HepG2 (cell line): ENCODE data around the gene OR2AJ1.

ENCODE experiments used
- ATAD3A ChIP-seq: sonication (generic); formaldehyde crosslinking; IDR thresholded peaks from 2 replicates; pipeline ENCODE4 v1.4.0; 2020; ENCODE audit warnings: missing genetic modification reagents
- CTCF ChIP-seq: sonication (generic); formaldehyde crosslinking; IDR thresholded peaks from 2 replicates; pipeline ENCODE4 v1.5.0; 2020; ENCODE audit warnings: mild to moderate bottlenecking, missing genetic modification reagents, moderate library complexity
- ELF3 ChIP-seq: IDR thresholded peaks from 2 replicates; pipeline ENCODE4 v1.6.1; 2016; ENCODE audit warnings: missing genetic modification reagents, missing compliant biosample characterization
- EP300 ChIP-seq, 3 experiments: sonication (generic) in 1 of 3; formaldehyde crosslinking in 1 of 3; IDR thresholded peaks; 2 replicates each; pipeline versions ENCODE4 v1.5.1 to v1.6.1; 2011 to 2020; ENCODE audit warnings: low read depth in 2 of 3, low read length in 2 of 3, borderline replicate concordance in 1 of 3, improper control_type of control experiment in 1 of 3, mild to moderate bottlenecking in 1 of 3, missing genetic modification reagents in 1 of 3, moderate library complexity in 1 of 3
- FOXM1 ChIP-seq: sonication (generic); formaldehyde crosslinking; IDR thresholded peaks from 2 replicates; pipeline ENCODE4 v1.5.0; 2020; ENCODE audit warnings: missing genetic modification reagents
- HCFC1 ChIP-seq: fragments of 150-350 bp; IDR thresholded peaks from 2 replicates; pipeline ENCODE4 v1.6.1; 2014; ENCODE audit warnings: low read depth, low read length
- KDM4B ChIP-seq: sonication (generic); formaldehyde crosslinking; IDR thresholded peaks from 2 replicates; pipeline ENCODE4 v1.4.0; 2020; ENCODE audit warnings: missing genetic modification reagents
- KMT2B ChIP-seq: IDR thresholded peaks from 2 replicates; pipeline ENCODE4 v1.6.1; 2016; ENCODE audit warnings: missing genetic modification reagents, missing compliant biosample characterization
- PRPF4 ChIP-seq: fragments of 200-400 bp; formaldehyde crosslinking; IDR thresholded peaks from 2 replicates; pipeline ENCODE4 v1.6.1; 2016; ENCODE audit warnings: low read length, low read depth; ENCODE audit not compliant: poor library complexity, severe bottlenecking
- RNF219 ChIP-seq: sonication (generic); formaldehyde crosslinking; IDR thresholded peaks from 2 replicates; pipeline ENCODE4 v1.5.0; 2020; ENCODE audit warnings: mild to moderate bottlenecking, missing genetic modification reagents
- TAF15 ChIP-seq: fragments of 200-400 bp; formaldehyde crosslinking; IDR thresholded peaks from one replicate; pipeline ENCODE4 v1.6.1; 2018; ENCODE audit warnings: mild to moderate bottlenecking, low read depth, low read length; ENCODE audit not compliant: poor library complexity, severe bottlenecking
- TEAD2 ChIP-seq: sonication (generic); formaldehyde crosslinking; IDR thresholded peaks from 2 replicates; pipeline ENCODE4 v1.9.0; 2021; ENCODE audit warnings: missing genetic modification reagents
- ZFP62 ChIP-seq: sonication (generic); formaldehyde crosslinking; IDR thresholded peaks from 2 replicates; pipeline ENCODE4 v1.4.0; 2020; ENCODE audit warnings: missing genetic modification reagents
- ZNF607 ChIP-seq: sonication (generic); formaldehyde crosslinking; IDR thresholded peaks from 2 replicates; pipeline ENCODE4 v1.5.1; 2020; ENCODE audit warnings: missing genetic modification reagents, mild to moderate bottlenecking, borderline replicate concordance

- TF ChIP-seq PRPF4, result no peak
- no peak for TF ChIP-seq KMT2B (CRISPR knock-in tag)
- no peak for TF ChIP-seq CTCF (CRISPR knock-in tag)
- no peak for TF ChIP-seq EP300 (IDR thresholded peaks at IDR 0.05; ENCODE audit: low read depth in 2 of 2, low read length in 2 of 2)
- TF ChIP-seq EP300 (CRISPR knock-in tag; IDR thresholded peaks at IDR 0.05; ENCODE audit: borderline replicate concordance), result no peak
- no peak for TF ChIP-seq TEAD2 (CRISPR knock-in tag)
- no peak for TF ChIP-seq KDM4B (CRISPR knock-in tag)
- no peak for TF ChIP-seq ZNF607 (CRISPR knock-in tag)
- TF ChIP-seq FOXM1, result no peak
- TF ChIP-seq ATAD3A (CRISPR knock-in tag), result no peak
- TF ChIP-seq ELF3 (CRISPR knock-in tag), result no peak
- no peak for TF ChIP-seq RNF219 (CRISPR knock-in tag)
- no peak for TF ChIP-seq ZFP62 (CRISPR knock-in tag)
- no peak for TF ChIP-seq HCFC1
- no peak for TF ChIP-seq TAF15
Measured at GRCh38 chr1:247895163-247895637, 29.5 kb upstream of the OR2AJ1 start, which contains the start of gene OR2W3.
